Skin of body (tissue), 1 donor: ENCODE data around the gene GOLGA6L2. TPM values are rescaled to one million over a fixed set of nuclear protein-coding genes. Genes with fewer than 3 reads are reported as not detected.

Experiments used
- total RNA-seq: library from RNA; depleted of rRNA; stranded (reverse); fragments of >200 nt; gene quantifications from one replicate; pipeline ENCODE4 v1.2.3, GENCODE V29; 2014

Gene GOLGA6L2
- total RNA-seq, 1 donor from 2014 or later = not detected

Other genes starting within 250 kb of the GOLGA6L2 start
- gene GOLGA6L26, start 113.0 kb downstream of the GOLGA6L2 start, total RNA-seq = not detected
- gene GOLGA8S, start 92.5 kb downstream of the GOLGA6L2 start, total RNA-seq = 0.10 TPM
- 0.89 TPM for gene MKRN3, start 118.4 kb upstream of the GOLGA6L2 start, total RNA-seq
- gene MAGEL2, start 200.6 kb upstream of the GOLGA6L2 start, total RNA-seq = 2.8 TPM
- gene NDN, start 240.1 kb upstream of the GOLGA6L2 start, total RNA-seq = 61.5 TPM